Measurements from ENCODE around the gene SNIP1. TPM values are rescaled to one million over a fixed set of nuclear protein-coding genes. Genes with fewer than 3 reads are reported as not detected.
"Not testable (repeated sequence)": the region's sequence is repeated elsewhere in the genome, so short reads cannot be mapped to it uniquely, and the experiment has no call there.

The SNIP1 gene
- total RNA-seq, 2 experiments from 2014 or later, result 18.3 to 21.8 TPM

DNA sequence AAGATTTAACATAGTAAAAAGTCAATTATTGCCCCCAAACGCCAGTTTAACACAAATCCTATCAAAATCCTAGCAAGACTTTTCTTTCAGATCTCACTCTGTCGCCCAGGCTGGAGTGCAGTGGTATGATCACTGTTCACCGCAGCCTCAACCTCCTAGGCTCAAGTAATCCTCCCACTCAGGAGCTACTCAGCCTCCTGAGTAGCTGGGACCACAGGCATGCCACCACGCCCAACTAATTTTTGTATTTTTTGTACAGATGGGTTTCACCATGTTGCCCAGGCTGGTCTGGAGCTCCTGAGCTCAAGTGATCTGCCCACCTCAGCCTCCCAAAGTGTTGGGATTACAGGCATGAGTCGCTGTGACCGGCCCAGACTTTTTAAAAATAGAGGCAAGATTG, 4.8 kb downstream of the SNIP1 start:
- Mint-ChIP-seq H3K4me3 (no peak overlapping the region), H3K27me3 (no peaks in the 10 kb centered on the region), H3K36me3 (ENCODE audit: low read depth) (peaks cover 39% of the 10 kb centered on the region), H3K27ac (peak overlapping the region; percentile 30), H3K4me1 (ENCODE audit: low read depth) (peaks cover 37% of the 10 kb centered on the region), H3K9me3 (no peaks in the 10 kb centered on the region)
- ATAC-seq (no peak), DNase-seq (no peak)
- intact Hi-C loops (cut with micrococcal nuclease), result no loop called here
- TF ChIP-seq, protein P1, sequence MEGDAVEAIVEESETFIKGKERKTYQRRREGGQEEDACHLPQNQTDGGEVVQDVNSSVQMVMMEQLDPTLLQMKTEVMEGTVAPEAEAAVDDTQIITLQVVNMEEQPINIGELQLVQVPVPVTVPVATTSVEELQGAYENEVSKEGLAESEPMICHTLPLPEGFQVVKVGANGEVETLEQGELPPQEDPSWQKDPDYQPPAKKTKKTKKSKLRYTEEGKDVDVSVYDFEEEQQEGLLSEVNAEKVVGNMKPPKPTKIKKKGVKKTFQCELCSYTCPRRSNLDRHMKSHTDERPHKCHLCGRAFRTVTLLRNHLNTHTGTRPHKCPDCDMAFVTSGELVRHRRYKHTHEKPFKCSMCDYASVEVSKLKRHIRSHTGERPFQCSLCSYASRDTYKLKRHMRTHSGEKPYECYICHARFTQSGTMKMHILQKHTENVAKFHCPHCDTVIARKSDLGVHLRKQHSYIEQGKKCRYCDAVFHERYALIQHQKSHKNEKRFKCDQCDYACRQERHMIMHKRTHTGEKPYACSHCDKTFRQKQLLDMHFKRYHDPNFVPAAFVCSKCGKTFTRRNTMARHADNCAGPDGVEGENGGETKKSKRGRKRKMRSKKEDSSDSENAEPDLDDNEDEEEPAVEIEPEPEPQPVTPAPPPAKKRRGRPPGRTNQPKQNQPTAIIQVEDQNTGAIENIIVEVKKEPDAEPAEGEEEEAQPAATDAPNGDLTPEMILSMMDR (IDR thresholded peaks at IDR 0.05), result no peak
- ChIA-PET POLR2A (interaction anchor here (0.6 to 1.4 kb wide), 3 partner anchors 9 to 25 kb away, joined by 3 to 4 read pairs (median 3); no protein-coding TSS in a partner anchor), CTCF (interaction anchor here (1.1 to 1.9 kb wide), 4 partner anchors 11 to 95 kb away, joined by 3 to 4 read pairs (median 4); partner anchors contain the start of gene MEAF6)

DNA sequence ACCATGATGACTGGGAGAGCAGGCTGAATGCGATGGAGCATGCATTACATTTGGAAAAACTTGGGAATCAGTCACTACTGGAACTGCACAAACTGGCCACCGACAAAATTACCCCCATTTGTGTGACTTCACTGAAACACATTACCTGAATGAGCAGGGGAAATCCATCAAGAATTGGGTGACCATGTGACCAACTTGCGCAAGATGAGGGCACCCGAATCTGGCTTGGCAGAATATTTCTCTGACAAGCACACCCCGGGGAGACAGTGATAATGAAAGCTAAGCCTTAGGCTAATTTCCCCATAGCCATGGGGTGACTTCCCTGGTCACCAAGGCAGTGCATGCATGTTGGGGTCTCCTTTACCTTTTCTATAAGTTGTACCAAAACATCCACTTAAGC, 9.1 kb downstream of the SNIP1 start:
- Mint-ChIP-seq H3K27me3 (no peaks in the 10 kb centered on the region), H3K4me3 (no peak overlapping the region), H3K27ac (no peak overlapping the region), H3K36me3 (ENCODE audit: low read depth) (peaks cover 38% of the 10 kb centered on the region), H3K4me1 (ENCODE audit: low read depth) (peaks cover 8% of the 10 kb centered on the region), H3K9me3 (no peaks in the 10 kb centered on the region)
- ChIA-PET POLR2A (no interaction called here), CTCF (no interaction called here)
- no peak for DNase-seq
- TF ChIP-seq, protein P1 (IDR thresholded peaks at IDR 0.05), result no peak
- intact Hi-C loops (cut with micrococcal nuclease), result no loop called here
- no peak for ATAC-seq

DNA sequence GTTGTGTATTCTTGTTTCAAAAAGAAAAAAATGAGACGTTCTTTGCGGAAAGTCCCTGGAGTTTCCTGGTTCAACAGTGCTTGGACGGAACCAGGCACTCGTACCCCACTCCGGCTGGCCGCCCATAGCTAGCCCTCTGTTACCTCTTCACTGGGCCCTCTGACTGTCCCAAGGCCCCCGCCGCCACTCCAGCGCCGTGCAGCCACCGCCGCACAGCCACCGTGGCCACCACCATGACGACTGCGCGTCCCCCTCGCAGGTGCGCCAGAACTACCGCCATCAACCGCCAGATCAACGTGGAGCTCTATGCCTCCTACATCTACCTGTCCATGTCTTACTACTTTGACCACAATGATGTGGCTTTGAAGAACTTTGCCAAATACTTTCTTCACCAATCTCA, 9.6 kb downstream of the SNIP1 start:
- ChIA-PET CTCF (no interaction called here), POLR2A (no interaction called here)
- no peak overlapping the region for H3K4me3 Mint-ChIP-seq
- no peak for ATAC-seq
- TF ChIP-seq, protein P1 (IDR thresholded peaks at IDR 0.05), result no peak
- peaks cover 36% of the 10 kb centered on the region for H3K36me3 Mint-ChIP-seq (ENCODE audit: low read depth)
- intact Hi-C loops (cut with micrococcal nuclease), result no loop called here
- H3K9me3 Mint-ChIP-seq, result no peaks in the 10 kb centered on the region
- H3K4me1 Mint-ChIP-seq (ENCODE audit: low read depth), result peaks cover 4% of the 10 kb centered on the region
- H3K27ac Mint-ChIP-seq, result no peak overlapping the region
- H3K27me3 Mint-ChIP-seq, result no peaks in the 10 kb centered on the region
- DNase-seq, result no peak

DNA sequence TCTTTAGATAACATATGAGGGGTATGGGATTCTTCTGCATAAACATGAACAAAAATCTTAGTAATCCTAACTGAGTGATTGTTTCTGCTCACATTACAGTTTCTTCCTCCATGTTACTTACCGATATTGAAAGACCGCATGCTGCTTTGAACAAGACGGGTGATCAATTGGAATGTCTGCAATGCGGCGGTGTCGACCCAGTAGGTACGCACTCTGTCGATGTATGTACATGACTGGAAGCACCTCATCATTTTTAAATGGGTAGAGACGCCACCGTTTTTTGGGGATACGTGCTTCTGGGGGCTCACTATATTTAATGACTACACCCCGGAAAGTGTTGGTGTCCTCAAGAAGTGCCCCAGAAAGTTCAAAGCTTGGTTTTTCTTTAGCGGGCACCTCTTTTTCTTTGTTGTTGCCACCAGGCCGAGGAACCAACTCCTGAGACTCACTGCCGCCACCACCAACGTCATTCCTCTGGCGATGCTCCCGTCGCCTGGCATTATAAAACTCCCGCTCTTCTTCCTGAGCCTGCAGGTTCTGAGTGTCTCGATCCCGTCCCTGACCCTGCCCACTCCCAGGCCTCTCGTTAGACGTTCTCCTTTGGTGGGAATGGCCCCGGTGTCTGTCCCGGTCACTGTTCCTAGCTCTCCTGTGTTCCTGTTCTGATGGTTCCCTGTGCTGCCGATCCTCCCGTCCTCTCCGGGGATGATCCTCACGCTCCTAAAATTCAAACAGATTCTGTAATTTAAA, 13.9 kb downstream of the SNIP1 start:
- Mint-ChIP-seq H3K27ac (no peak overlapping the region), H3K9me3 (no peaks in the 10 kb centered on the region), H3K4me1 (ENCODE audit: low read depth) (peaks cover 16% of the 10 kb centered on the region), H3K4me3 (no peak overlapping the region), H3K27me3 (no peaks in the 10 kb centered on the region), H3K36me3 (ENCODE audit: low read depth) (peaks cover 48% of the 10 kb centered on the region)
- ATAC-seq, result no peak
- ChIA-PET CTCF (interaction anchor here (1.7 kb wide), 1 partner anchor 53 kb away, joined by 6 read pairs; no protein-coding TSS in a partner anchor), POLR2A (interaction anchor here (0.9 kb wide), 1 partner anchor 9 kb away, joined by 3 read pairs; no protein-coding TSS in a partner anchor)
- intact Hi-C loops (cut with micrococcal nuclease), result no loop called here
- TF ChIP-seq, protein P1 (IDR thresholded peaks at IDR 0.05), result no peak
- no peak for DNase-seq

DNA sequence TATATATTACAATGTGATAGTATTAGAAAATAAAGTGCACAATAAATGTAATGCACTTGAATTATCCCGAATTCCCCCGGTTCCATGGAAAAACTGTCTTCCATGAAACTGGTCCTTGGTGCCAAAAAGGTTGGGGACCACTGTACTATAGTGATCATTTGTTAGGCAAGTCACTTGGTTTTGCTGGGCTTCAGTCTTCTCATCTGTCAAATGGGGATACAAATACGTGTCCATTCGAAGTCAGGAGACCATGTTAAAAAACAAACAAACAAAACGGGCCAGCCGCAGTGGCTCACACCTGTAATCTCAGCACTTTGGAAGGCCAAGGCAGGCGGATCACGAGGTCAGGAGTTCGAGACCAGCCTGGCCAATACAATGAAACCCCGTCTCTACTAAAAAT, 14.9 kb downstream of the SNIP1 start:
- H3K27ac Mint-ChIP-seq; H3K4me3 Mint-ChIP-seq; ATAC-seq; intact Hi-C loops (cut with micrococcal nuclease); H3K27me3 Mint-ChIP-seq; H3K9me3 Mint-ChIP-seq; DNase-seq: not testable (repeated sequence)
- CTCF ChIA-PET, result interaction anchor here (0.8 to 1.7 kb wide), 3 partner anchors 12 to 64 kb away, joined by 3 to 6 read pairs (median 3); no protein-coding TSS in a partner anchor
- Mint-ChIP-seq H3K36me3 (ENCODE audit: low read depth) (peaks cover 48% of the 10 kb centered on the region), H3K4me1 (ENCODE audit: low read depth) (peaks cover 19% of the 10 kb centered on the region)
- POLR2A ChIA-PET, result interaction anchor here (1.0 to 1.1 kb wide), 2 partner anchors 11 to 24 kb away, joined by 3 to 4 read pairs; no protein-coding TSS in a partner anchor
